ENCODE measurements around the gene SNTG2. TPM values are rescaled to one million over a fixed set of nuclear protein-coding genes. Genes with fewer than 3 reads are reported as not detected.

The SNTG2 gene
- polyA plus RNA-seq, 1 experiment = 0.06 TPM

- no peak overlapping the region for H3K4me3 ChIP-seq (ENCODE audit: low read depth, low read length)
- ChIA-PET POLR2A (no interaction called here), CTCF (no interaction called here)
- H3K27ac ChIP-seq (ENCODE audit: low read depth, low read length) = no peak overlapping the region
- no peak for DNase-seq (ENCODE audit: low read depth, low spot score)
- H3K9me3 ChIP-seq (ENCODE audit: control insufficient read depth, insufficient read depth, low read length) = peaks cover 10% of the 10 kb centered on the region
- no peaks in the 10 kb centered on the region for H3K27me3 ChIP-seq (ENCODE audit: control insufficient read depth, insufficient read depth, low read length)
- no peak for TF ChIP-seq CTCF (IDR thresholded peaks at IDR 0.05; ENCODE audit: low read depth, low read length)
Measured at GRCh38 chr2:1249897-1250687, 299.4 kb downstream of the SNTG2 start.

- Histone ChIP-seq H3K27ac (ENCODE audit: low read depth, low read length) (no peak overlapping the region), H3K9me3 (ENCODE audit: control insufficient read depth, insufficient read depth, low read length) (peaks cover 8% of the 10 kb centered on the region), H3K27me3 (ENCODE audit: control insufficient read depth, insufficient read depth, low read length) (no peaks in the 10 kb centered on the region), H3K4me3 (ENCODE audit: low read depth, low read length) (no peak overlapping the region)
- ChIA-PET POLR2A (no interaction called here), CTCF (no interaction called here)
- no peak for TF ChIP-seq CTCF (IDR thresholded peaks at IDR 0.05; ENCODE audit: low read depth, low read length)
- no peak for DNase-seq (ENCODE audit: low read depth, low spot score)
Measured at GRCh38 chr2:1251520-1251919, 300.9 kb downstream of the SNTG2 start.

GRCh38 chr2:1253629-1254028, 303.0 kb downstream of the SNTG2 start:
- ChIA-PET CTCF (no interaction called here), POLR2A (no interaction called here)
- no peak for TF ChIP-seq CTCF (IDR thresholded peaks at IDR 0.05; ENCODE audit: low read depth, low read length)
- H3K27me3 ChIP-seq (ENCODE audit: control insufficient read depth, insufficient read depth, low read length) = no peaks in the 10 kb centered on the region
- no peak overlapping the region for H3K27ac ChIP-seq (ENCODE audit: low read depth, low read length)
- H3K4me3 ChIP-seq (ENCODE audit: low read depth, low read length) = no peak overlapping the region
- no peak for DNase-seq (ENCODE audit: low read depth, low spot score)
- H3K9me3 ChIP-seq (ENCODE audit: control insufficient read depth, insufficient read depth, low read length) = peaks cover 8% of the 10 kb centered on the region

GRCh38 chr2:1254662-1255343, 304.2 kb downstream of the SNTG2 start:
- TF ChIP-seq CTCF (IDR thresholded peaks at IDR 0.05; ENCODE audit: low read depth, low read length) = no peak
- CTCF ChIA-PET = no interaction called here
- DNase-seq (ENCODE audit: low read depth, low spot score) = no peak
- H3K27me3 ChIP-seq (ENCODE audit: control insufficient read depth, insufficient read depth, low read length) = no peaks in the 10 kb centered on the region
- POLR2A ChIA-PET = no interaction called here
- no peak overlapping the region for H3K4me3 ChIP-seq (ENCODE audit: low read depth, low read length)
- H3K9me3 ChIP-seq (ENCODE audit: control insufficient read depth, insufficient read depth, low read length) = peaks cover 8% of the 10 kb centered on the region
- no peak overlapping the region for H3K27ac ChIP-seq (ENCODE audit: low read depth, low read length)

- ChIA-PET CTCF (no interaction called here), POLR2A (no interaction called here)
- DNase-seq (ENCODE audit: low read depth, low spot score) = no peak
- no peak overlapping the region for H3K27ac ChIP-seq (ENCODE audit: low read depth, low read length)
- H3K27me3 ChIP-seq (ENCODE audit: control insufficient read depth, insufficient read depth, low read length) = no peaks in the 10 kb centered on the region
- H3K4me3 ChIP-seq (ENCODE audit: low read depth, low read length) = no peak overlapping the region
- TF ChIP-seq CTCF (IDR thresholded peaks at IDR 0.05; ENCODE audit: low read depth, low read length) = no peak
- peaks cover 9% of the 10 kb centered on the region for H3K9me3 ChIP-seq (ENCODE audit: control insufficient read depth, insufficient read depth, low read length)
Measured at GRCh38 chr2:1256632-1257324, 306.1 kb downstream of the SNTG2 start.
